GM13976 (cell line): ENCODE measurements around the gene CNPY1.

Experiments used
- DNase-seq: peaks from one replicate; pipeline ENCODE4 v3.0.0; 2012; ENCODE audit warnings: low spot score
- in situ Hi-C: fragments of 300-500 bp; cut with MboI; formaldehyde crosslinking; loops from one replicate; pipeline ENCODE4 v1.12.0; 2022; ENCODE audit warnings: low sequenced_read_pairs, mixed read lengths, inconsistent platforms; ENCODE audit not compliant: unreplicated experiment
- TF ChIP-seq, protein P1 (sequence below): IDR thresholded peaks from 2 replicates; pipeline ENCODE4 v1.5.1; 2012; ENCODE audit warnings: borderline replicate concordance, mild to moderate bottlenecking; ENCODE audit not compliant: insufficient read depth; ENCODE audit errors: extremely low read depth, missing control alignments, control extremely low read depth

The CNPY1 gene

DNA sequence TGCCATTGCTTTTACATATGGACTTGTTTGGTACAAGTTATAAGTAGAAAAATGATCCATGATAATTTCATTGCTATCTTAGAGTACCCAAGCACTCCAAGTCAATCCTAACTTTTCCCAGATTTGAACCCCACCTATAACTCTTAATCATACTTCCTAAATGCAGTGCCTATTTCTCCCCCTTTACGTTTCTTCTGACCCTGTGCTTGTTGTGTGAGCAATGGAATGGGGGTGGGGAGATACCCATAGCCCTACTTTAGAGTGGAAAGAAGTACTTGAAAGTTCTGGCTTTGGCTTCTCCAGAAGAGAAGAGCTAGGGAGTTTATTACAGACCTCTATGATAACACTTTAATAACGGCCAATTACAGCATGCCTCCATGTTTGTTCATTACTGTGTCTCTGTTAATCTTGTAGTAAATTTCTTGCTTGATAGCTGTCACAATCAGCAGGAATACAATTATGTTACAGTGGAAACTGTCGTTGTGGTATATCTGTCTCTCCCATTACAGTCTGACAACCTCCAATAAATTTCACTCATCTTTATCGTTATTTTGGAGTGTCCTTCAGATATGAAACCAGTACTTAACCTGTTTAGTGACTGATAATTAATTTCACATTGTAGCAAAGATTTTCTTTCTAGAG lies 34.0 kb downstream of the CNPY1 start:
- no peak for DNase-seq
- TF ChIP-seq, protein P1, sequence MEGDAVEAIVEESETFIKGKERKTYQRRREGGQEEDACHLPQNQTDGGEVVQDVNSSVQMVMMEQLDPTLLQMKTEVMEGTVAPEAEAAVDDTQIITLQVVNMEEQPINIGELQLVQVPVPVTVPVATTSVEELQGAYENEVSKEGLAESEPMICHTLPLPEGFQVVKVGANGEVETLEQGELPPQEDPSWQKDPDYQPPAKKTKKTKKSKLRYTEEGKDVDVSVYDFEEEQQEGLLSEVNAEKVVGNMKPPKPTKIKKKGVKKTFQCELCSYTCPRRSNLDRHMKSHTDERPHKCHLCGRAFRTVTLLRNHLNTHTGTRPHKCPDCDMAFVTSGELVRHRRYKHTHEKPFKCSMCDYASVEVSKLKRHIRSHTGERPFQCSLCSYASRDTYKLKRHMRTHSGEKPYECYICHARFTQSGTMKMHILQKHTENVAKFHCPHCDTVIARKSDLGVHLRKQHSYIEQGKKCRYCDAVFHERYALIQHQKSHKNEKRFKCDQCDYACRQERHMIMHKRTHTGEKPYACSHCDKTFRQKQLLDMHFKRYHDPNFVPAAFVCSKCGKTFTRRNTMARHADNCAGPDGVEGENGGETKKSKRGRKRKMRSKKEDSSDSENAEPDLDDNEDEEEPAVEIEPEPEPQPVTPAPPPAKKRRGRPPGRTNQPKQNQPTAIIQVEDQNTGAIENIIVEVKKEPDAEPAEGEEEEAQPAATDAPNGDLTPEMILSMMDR = no peak
- in situ Hi-C loops = loop anchor here (10.0 kb wide), 1 partner anchor 138 kb away; no protein-coding TSS in a partner anchor

DNA sequence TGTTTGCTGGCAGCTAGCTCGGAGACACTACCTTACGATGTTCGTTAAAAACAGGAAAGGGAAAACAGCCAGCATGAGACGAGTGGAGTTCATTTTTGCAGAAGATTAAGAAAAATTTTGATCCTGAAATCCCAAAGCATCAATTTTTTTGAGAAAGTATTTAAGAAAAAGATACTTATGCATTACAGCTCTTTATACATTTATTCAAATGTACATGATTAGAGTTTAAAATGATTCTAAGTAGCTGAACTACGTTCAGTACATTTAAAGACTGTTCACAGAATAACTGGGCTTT lies 34.7 kb downstream of the CNPY1 start:
- TF ChIP-seq, protein P1 = no peak
- in situ Hi-C loops = loop anchor here (10.0 kb wide), 1 partner anchor 137 kb away; no protein-coding TSS in a partner anchor
- DNase-seq = no peak

DNA sequence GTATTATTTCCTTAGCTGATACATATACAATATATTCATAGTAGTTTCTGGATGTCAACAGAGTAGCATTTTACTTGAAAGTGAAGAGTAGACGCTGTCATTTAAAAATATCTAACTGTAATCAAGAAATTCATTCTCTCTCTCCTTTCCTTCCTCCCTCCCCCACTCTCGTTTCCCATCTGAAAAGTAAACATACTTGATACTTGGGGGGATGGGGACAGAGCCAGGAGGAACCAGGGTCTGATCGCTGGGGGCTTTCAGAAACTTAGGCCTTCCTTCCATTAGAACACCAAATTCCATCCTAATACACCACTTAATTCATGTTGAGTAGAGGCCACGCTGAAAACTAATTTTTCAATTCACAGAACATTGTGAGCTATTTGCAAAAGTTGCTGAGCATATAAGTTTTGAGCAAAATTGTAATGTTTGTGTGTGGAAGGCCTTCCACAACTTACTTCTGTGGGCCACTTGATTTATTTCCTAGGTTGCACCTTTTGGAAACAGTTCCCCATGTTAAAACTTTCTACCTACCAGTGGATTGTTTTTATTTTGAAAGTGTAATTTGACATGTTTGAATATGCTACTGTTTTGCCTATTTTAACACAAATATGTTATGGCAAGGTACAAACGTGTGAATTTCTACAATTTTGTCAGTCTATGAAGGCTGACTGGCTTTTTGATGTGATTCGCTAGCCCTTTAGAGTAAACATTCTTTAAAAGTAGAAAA lies 35.2 kb downstream of the CNPY1 start:
- TF ChIP-seq, protein P1 = no peak
- in situ Hi-C loops = loop anchor here (10.0 kb wide), 1 partner anchor 136 kb away; no protein-coding TSS in a partner anchor
- no peak for DNase-seq

DNA sequence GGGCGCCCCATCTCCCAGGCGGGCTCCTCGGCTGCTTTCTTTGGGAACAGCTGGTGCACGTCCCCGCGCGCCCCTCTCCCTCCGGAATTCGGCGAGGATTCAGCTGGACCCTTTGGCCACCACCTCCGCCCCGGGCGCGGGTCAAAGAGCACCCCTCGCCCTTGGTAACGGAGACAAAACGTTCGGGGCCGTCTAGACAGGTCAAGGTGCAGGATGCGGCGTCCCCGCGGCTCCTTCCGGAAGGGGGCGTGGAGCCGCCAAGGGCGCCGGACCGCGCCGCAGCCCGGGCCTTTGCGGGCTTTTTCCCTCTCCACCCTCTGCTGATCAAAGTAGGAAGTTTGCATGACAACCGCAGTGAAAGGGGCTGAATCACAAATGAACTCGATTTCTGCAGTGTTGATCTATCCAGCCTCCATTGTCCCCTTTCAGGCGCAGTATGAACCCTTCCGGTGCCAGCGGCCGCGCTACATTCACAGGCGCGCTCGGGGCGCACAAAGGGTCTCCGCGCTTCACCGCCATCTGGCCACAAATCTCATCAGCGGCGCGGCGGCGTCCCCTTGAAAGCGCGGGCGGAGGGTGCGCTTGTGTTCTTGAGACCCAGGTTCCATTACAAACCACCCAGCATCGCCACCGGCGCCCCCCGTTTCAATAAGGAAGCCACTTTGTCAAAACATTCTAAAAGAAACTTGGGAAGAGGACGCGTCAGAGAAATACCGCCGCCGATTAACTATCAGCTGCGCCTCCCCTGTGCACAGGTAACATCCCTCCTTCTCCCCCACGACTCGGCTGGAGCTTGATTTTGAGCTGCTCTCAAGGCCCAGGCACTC lies 36.4 kb downstream of the CNPY1 start:
- in situ Hi-C loops = loop anchor here (10.0 kb wide), 1 partner anchor 135 kb away; no protein-coding TSS in a partner anchor
- TF ChIP-seq, protein P1 = no peak
- no peak for DNase-seq

DNA sequence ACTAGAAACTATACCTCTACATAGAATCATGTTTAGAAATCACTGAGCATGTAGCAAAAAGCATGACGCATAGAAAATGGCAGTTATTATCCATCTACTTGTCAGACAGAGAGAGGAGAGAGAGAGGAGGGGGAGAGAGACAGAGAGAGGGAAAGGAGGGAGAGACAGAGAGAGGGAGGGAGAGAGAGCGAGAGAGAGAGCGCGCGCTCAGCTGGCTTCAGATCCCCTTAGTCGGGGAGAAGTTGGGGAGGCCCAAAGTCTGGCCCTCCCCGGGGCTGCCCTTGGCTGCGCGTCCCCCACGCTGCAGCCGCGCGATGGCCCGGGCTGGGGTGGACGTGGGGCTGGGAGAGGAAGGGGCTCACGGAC lies 37.0 kb downstream of the CNPY1 start:
- in situ Hi-C loops = no loop called here
- TF ChIP-seq, protein P1 = no peak
- DNase-seq = no peak
